Immature natural killer cell (primary cell): Measurements from ENCODE around the gene PANK1. TPM values are rescaled to one million over a fixed set of nuclear protein-coding genes. Genes with fewer than 3 reads are reported as not detected.

ENCODE experiments used
- DNase-seq, 3 donors: peaks; one replicate each; pipeline ENCODE4 v3.0.0; 2022; ENCODE audit warnings: mixed read lengths in 1 of 3
- H3K27ac Mint-ChIP-seq, 6 donors: one replicate each; pipeline ENCODE4 v1.8.0; 2020; ENCODE audit warnings: mixed read lengths in 6 of 6, mild to moderate bottlenecking in 5 of 6, inconsistent platforms in 4 of 6, moderate library complexity in 3 of 6
- H3K27me3 Mint-ChIP-seq, 3 donors: one replicate each; pipeline ENCODE4 v1.8.0; 2020 to 2021; ENCODE audit warnings: low read depth in 3 of 3, mild to moderate bottlenecking in 3 of 3, mixed read lengths in 3 of 3, moderate library complexity in 3 of 3, inconsistent platforms in 1 of 3
- H3K36me3 Mint-ChIP-seq, 3 donors: one replicate each; pipeline ENCODE4 v1.8.0; 2020; ENCODE audit warnings: mixed read lengths in 3 of 3, inconsistent platforms in 2 of 3, mild to moderate bottlenecking in 2 of 3
- H3K4me1 Mint-ChIP-seq, 2 donors: one replicate each; pipeline ENCODE4 v1.8.0; 2020; ENCODE audit warnings: inconsistent platforms in 2 of 2, mild to moderate bottlenecking in 2 of 2, mixed read lengths in 2 of 2, moderate library complexity in 1 of 2
- H3K4me3 Mint-ChIP-seq, 5 donors: one replicate each; pipeline ENCODE4 v1.8.0; 2020; ENCODE audit warnings: mild to moderate bottlenecking in 5 of 5, mixed read lengths in 5 of 5, inconsistent platforms in 3 of 5, moderate library complexity in 3 of 5
- H3K9me3 Mint-ChIP-seq, 6 donors: one replicate each; pipeline ENCODE4 v1.8.0; 2020; ENCODE audit warnings: mild to moderate bottlenecking in 6 of 6, mixed read lengths in 6 of 6, inconsistent platforms in 4 of 6, moderate library complexity in 3 of 6
- polyA plus RNA-seq, 3 donors: library from polyadenylated mRNA; unstranded; fragments of 300-500 nt; fragmentation: Illumina TruSeq; gene quantifications; one replicate each; pipeline ENCODE4 v1.2.3, GENCODE V29; 2021

PANK1 gene
- polyA plus RNA-seq, 3 donors from 2014 or later: 0.66 to 1.4 TPM; not detected in 1

DNA sequence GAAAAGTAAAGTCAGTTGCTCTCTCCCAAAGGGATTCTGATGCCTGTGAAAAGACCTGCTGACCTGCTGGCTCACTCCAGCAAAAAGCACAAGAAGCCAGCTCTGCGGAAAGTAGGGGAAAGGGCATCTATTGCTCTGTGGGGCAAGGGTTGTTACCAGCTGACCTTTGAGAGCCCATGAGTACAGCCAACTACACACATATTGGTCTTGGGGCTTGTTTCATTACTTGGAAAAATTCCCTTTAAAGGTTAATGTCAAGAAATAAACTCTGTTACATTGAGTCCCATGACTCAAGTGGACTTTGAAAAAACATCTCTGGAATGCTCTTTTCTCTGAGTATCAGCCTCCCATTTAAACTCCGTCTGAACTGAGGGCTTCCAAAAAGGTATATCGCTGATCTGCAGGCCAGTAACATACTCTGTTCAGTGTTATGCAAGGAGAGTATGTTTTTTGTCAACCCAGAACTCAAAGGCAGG, 53.2 kb downstream of the PANK1 start:
- Mint-ChIP-seq H3K4me3 (no peak overlapping the region), H3K9me3 (no peaks in the 10 kb centered on the region), H3K36me3 (peaks cover 0 to 11% (median 0%) of the 10 kb centered on the region in 3 donors), H3K27me3 (peaks cover 0 to 2% (median 0%) of the 10 kb centered on the region in 3 donors), H3K27ac (no peak overlapping the region), H3K4me1 (no peaks in the 10 kb centered on the region)
- DNase-seq: no peak

DNA sequence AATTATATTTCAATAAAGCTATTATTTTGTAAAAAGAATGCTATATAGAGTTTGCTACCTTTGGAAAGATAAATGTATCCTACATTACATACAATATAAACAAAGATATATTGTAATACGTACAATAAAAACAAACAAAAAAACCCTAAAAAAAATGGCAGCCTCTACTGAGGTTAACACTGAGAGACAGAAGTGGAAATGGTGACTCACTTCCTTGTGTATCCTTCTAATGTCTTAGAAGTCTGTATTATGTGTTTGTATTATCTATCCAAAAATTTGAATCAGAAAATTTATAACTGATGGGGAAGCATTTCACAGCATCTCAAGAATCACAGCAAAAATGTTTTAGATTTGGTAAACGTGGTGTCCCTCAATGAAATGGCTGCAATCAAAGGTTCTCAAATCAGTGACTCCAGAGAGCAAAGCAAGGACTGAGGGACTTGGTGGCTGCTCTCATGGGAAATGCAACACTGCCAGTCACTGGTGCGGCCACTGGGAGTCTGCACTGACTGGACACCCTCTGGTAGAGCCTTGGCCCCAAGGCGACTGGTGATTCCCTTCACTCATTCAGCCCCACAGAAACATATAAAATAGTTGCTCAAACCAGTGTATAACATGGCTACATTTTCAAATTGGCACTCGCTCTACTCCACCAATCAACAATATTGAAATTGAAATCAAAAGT, 53.8 kb downstream of the PANK1 start:
- Mint-ChIP-seq H3K9me3 (no peaks in the 10 kb centered on the region), H3K27ac (no peak overlapping the region), H3K27me3 (peaks cover 0 to 2% (median 0%) of the 10 kb centered on the region in 3 donors), H3K4me3 (no peak overlapping the region), H3K4me1 (no peaks in the 10 kb centered on the region), H3K36me3 (peaks cover 0 to 11% (median 0%) of the 10 kb centered on the region in 3 donors)
- no peak for DNase-seq

- H3K27ac Mint-ChIP-seq: no peak overlapping the region
- no peaks in the 10 kb centered on the region for H3K4me1 Mint-ChIP-seq
- no peaks in the 10 kb centered on the region for H3K9me3 Mint-ChIP-seq
- H3K36me3 Mint-ChIP-seq: peaks cover 0 to 11% (median 0%) of the 10 kb centered on the region in 3 donors
- no peak for DNase-seq
- H3K4me3 Mint-ChIP-seq: no peak overlapping the region
- peaks cover 0 to 2% (median 0%) of the 10 kb centered on the region in 3 donors for H3K27me3 Mint-ChIP-seq
These were observed 54.7 kb downstream of the PANK1 start for GRCh38 chr10:89590326-89590725.

GRCh38 chr10:89589101-89589720, 55.8 kb downstream of the PANK1 start:
- no peaks in the 10 kb centered on the region for H3K9me3 Mint-ChIP-seq
- no peak overlapping the region for H3K27ac Mint-ChIP-seq
- H3K4me3 Mint-ChIP-seq: no peak overlapping the region
- H3K36me3 Mint-ChIP-seq: peaks cover 0 to 11% (median 0%) of the 10 kb centered on the region in 3 donors
- no peaks in the 10 kb centered on the region for H3K4me1 Mint-ChIP-seq
- H3K27me3 Mint-ChIP-seq: peaks cover 0 to 2% (median 0%) of the 10 kb centered on the region in 3 donors
- DNase-seq: no peak

- no peak overlapping the region for H3K4me3 Mint-ChIP-seq
- H3K27ac Mint-ChIP-seq: no peak overlapping the region
- peaks cover 0 to 11% (median 0%) of the 10 kb centered on the region in 3 donors for H3K36me3 Mint-ChIP-seq
- no peaks in the 10 kb centered on the region for H3K9me3 Mint-ChIP-seq
- DNase-seq: no peak
- no peaks in the 10 kb centered on the region for H3K4me1 Mint-ChIP-seq
- peaks cover 0 to 2% (median 0%) of the 10 kb centered on the region in 3 donors for H3K27me3 Mint-ChIP-seq
These were observed 56.4 kb downstream of the PANK1 start for GRCh38 chr10:89588671-89589070.

- Mint-ChIP-seq H3K36me3 (no peaks in the 10 kb centered on the region), H3K4me1 (no peaks in the 10 kb centered on the region)
These were observed 63.0 kb downstream of the PANK1 start for GRCh38 chr10:89582022-89582421.

DNA sequence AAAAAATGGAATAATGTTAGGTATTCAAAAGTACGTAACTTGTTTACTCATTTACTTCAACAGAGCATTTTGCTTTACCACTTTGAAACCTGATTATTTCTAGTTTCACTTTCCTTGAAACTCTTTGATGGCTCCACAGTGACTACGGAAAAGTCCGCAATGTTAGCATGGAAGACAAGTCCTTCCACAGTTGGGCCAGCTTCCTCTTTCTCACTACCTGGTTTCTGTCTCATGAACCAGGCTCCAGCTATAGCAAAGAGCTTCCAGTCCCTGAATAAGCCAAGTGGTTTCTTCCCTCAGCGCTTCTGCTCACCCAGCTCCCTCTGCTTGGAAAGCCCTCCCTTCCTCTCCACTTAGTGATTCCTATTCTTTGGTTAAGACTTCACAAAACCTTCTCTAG, 64.8 kb downstream of the PANK1 start:
- H3K27ac Mint-ChIP-seq: no peak overlapping the region

More at GRCh38 chr10:89582022-89582421, 63.0 kb downstream of the PANK1 start:
- peaks cover 0 to 1% (median 0%) of the 10 kb centered on the region in 6 donors for H3K9me3 Mint-ChIP-seq
- peaks cover 0 to 5% (median 0%) of the 10 kb centered on the region in 3 donors for H3K27me3 Mint-ChIP-seq
- H3K4me3 Mint-ChIP-seq: no peak overlapping the region
- no peak overlapping the region for H3K27ac Mint-ChIP-seq
- no peak for DNase-seq

GRCh38 chr10:89576696-89577095, 68.3 kb downstream of the PANK1 start:
- Mint-ChIP-seq H3K27me3 (peaks cover 0 to 3% (median 0%) of the 10 kb centered on the region in 3 donors), H3K9me3 (peaks cover 0 to 1% (median 0%) of the 10 kb centered on the region in 6 donors), H3K4me1 (no peaks in the 10 kb centered on the region), H3K4me3 (no peak overlapping the region), H3K36me3 (no peaks in the 10 kb centered on the region), H3K27ac (no peak overlapping the region)
- DNase-seq: no peak

More for the DNA sequence above, 64.8 kb downstream of the PANK1 start:
- Mint-ChIP-seq H3K36me3 (no peaks in the 10 kb centered on the region), H3K4me3 (no peak overlapping the region), H3K4me1 (no peaks in the 10 kb centered on the region), H3K27me3 (peaks cover 0 to 5% (median 0%) of the 10 kb centered on the region in 3 donors), H3K9me3 (peaks cover 0 to 1% (median 0%) of the 10 kb centered on the region in 6 donors)
- DNase-seq: no peak

- Mint-ChIP-seq H3K9me3 (peaks cover 0 to 1% (median 0%) of the 10 kb centered on the region in 6 donors), H3K4me3 (no peak overlapping the region), H3K36me3 (no peaks in the 10 kb centered on the region), H3K27me3 (peaks cover 0 to 3% (median 0%) of the 10 kb centered on the region in 3 donors), H3K4me1 (no peaks in the 10 kb centered on the region), H3K27ac (no peak overlapping the region)
- DNase-seq: no peak
These were observed 69.0 kb downstream of the PANK1 start for GRCh38 chr10:89576022-89576421.

DNA sequence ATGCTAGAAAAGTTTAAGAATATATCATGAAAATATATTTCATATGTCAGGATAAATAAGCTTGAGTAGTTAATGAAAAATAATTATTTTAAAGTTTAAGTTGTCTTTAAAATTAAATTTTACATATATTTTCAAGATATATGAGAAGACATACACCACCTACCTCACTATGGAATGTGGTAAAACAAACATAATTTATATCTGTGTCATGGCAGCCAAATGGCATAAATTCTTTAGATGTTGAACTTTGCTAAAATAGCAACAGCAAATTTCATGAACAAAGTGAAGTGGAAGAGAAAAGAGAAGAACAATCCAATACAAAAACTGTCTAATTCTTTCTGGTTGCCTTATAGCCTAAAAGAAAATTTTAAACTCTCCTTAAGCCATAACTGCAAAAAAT, 70.0 kb downstream of the PANK1 start:
- peaks cover 0 to 3% (median 0%) of the 10 kb centered on the region in 3 donors for H3K27me3 Mint-ChIP-seq
- no peak for DNase-seq
- H3K36me3 Mint-ChIP-seq: no peaks in the 10 kb centered on the region
- no peaks in the 10 kb centered on the region for H3K4me1 Mint-ChIP-seq
- H3K4me3 Mint-ChIP-seq: no peak overlapping the region
- peaks cover 0 to 1% (median 0%) of the 10 kb centered on the region in 6 donors for H3K9me3 Mint-ChIP-seq
- no peak overlapping the region for H3K27ac Mint-ChIP-seq

DNA sequence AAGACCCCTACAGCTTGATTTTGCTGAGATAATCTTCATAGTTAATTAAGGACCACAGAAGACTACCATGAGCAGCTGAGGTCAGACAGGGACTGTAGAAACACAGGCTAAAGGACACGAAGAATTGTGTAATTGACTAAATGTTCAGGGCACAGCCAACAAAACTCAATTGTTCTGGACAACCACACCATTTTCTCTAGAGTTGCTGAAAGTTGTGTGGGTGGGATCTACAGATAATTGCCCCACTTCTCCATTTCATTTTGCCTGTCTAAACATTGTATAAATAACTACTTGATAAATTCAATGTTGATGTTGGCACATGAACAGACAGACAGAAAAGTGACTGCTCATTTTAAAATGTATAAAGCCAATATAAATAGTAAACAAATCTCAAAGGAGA, 70.7 kb downstream of the PANK1 start:
- peaks cover 0 to under 1% (median 0%) of the 10 kb centered on the region in 3 donors for H3K27me3 Mint-ChIP-seq
- peaks cover 0 to 1% (median 0%) of the 10 kb centered on the region in 6 donors for H3K9me3 Mint-ChIP-seq
- no peak overlapping the region for H3K27ac Mint-ChIP-seq
- H3K36me3 Mint-ChIP-seq: no peaks in the 10 kb centered on the region
- no peaks in the 10 kb centered on the region for H3K4me1 Mint-ChIP-seq
- no peak for DNase-seq
- H3K4me3 Mint-ChIP-seq: no peak overlapping the region

DNA sequence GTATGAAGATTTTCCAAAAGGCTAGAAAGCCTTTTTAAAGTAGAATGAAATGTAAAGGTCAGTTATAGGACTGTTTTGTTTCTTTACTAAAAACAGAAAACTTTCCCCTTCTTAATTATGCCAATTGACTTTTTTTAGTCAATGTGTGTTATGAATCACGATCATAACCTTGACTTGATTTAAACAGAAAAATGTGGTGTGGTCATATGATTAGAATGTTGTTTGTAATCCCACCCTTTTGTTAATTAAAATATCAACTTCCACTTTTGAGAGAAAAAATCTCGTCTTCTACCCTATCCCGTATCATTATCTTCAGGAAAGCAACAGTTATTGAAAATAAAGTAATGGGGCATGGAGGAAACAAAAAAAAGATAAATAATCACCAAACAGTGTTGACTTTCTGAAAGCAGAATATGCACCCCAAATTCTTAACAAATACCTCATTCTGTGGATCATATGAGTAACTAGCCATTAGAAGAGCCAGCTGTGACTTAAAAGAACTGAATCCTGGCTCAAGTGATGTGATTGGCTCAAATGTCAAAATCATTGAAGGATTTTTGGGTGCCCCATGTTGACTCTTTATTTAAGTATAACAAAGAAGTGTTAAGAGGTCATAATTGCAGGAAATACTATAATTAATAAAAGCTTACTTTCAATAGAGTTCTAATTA, 77.3 kb downstream of the PANK1 start:
- no peak for DNase-seq
- Mint-ChIP-seq H3K27ac (no peak overlapping the region), H3K36me3 (no peaks in the 10 kb centered on the region), H3K4me1 (no peaks in the 10 kb centered on the region), H3K9me3 (no peaks in the 10 kb centered on the region), H3K27me3 (peaks cover 0 to 4% (median 3%) of the 10 kb centered on the region in 3 donors), H3K4me3 (no peak overlapping the region)

DNA sequence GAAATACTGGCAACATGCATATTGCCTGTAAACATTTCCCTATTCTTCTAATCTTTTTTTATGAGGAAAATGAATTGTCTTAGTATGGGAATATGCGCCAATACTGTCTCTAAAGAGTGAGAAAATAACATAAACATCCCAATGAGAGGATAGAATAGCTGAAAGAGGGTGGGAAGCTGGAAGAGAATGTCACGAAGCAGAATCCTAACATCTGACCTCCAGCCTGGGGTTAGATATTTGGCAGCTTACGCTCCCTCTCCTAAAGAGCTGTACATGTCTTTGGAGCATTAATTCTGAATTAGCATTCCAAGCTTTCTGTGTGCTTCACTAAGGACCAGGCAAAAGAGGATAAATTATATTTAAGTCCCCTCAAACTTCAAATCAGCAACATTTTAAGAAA, 78.0 kb downstream of the PANK1 start:
- H3K4me3 Mint-ChIP-seq: no peak overlapping the region
- no peaks in the 10 kb centered on the region for H3K4me1 Mint-ChIP-seq
- H3K27ac Mint-ChIP-seq: no peak overlapping the region
- H3K36me3 Mint-ChIP-seq: no peaks in the 10 kb centered on the region
- DNase-seq: no peak
- no peaks in the 10 kb centered on the region for H3K9me3 Mint-ChIP-seq
- H3K27me3 Mint-ChIP-seq: peaks cover under 1 to 4% (median 3%) of the 10 kb centered on the region in 3 donors
